Pancreas (tissue), 10 donors: ENCODE results near the gene PTPRS. TPM values are rescaled to one million over a fixed set of nuclear protein-coding genes. Genes with fewer than 3 reads are reported as not detected.
"Not testable (repeated sequence)": the region's sequence is repeated elsewhere in the genome, so short reads cannot be mapped to it uniquely, and the experiment has no call there.

Source experiments
- ATAC-seq, 4 donors: fragments of 200-7000 bp; cut with Tn5 transposase; one replicate each; pipeline versions ENCODE4 v1.8.0 to v1.9.1; 2020; ENCODE audit warnings: mild to moderate bottlenecking in 4 of 4, moderate library complexity in 4 of 4
- DNase-seq, 6 donors: peaks; one replicate each; pipeline ENCODE4 v3.0.0-alpha.2; 2020
- FAIRE-seq: peaks from 2 replicates; lab custom pipeline; 2012; peaks lifted over from hg19 to GRCh38; lab: Jason Lieb, UNC
- H3K27ac ChIP-seq, 4 donors: fragments of 200-600 bp; sonication (generic); 1 replicate in 3 of 4; 2 replicates in 1 of 4; pipeline versions ENCODE4 v1.5.0 to v1.8.0; 2020
- H3K27me3 ChIP-seq, 4 donors: fragments of 200-600 bp; one replicate each; pipeline ENCODE4 v1.8.0; 2021
- H3K36me3 ChIP-seq, 3 donors: fragments of 200-600 bp; sonication (generic) in 1 of 3; one replicate each; pipeline versions ENCODE4 v1.5.0 to v1.8.0; 2020 to 2021
- H3K4me1 ChIP-seq, 3 donors: fragments of 200-600 bp; one replicate each; pipeline ENCODE4 v1.8.0; 2021
- H3K4me3 ChIP-seq, 4 donors: fragments of 200-600 bp; sonication (generic) in 2 of 4; one replicate each; pipeline versions ENCODE4 v1.5.0 to v1.8.0; 2020 to 2021
- H3K9me3 ChIP-seq, 4 donors: fragments of 200-600 bp; one replicate each; pipeline ENCODE4 v1.8.0; 2021
- CTCF ChIP-seq, 4 donors: fragments of 200-600 bp; sonication (generic) in 3 of 4; IDR thresholded peaks; one replicate each; pipeline versions ENCODE4 v1.5.0 to v1.8.0; 2021; ENCODE audit warnings: antibody characterized with exemption in 4 of 4
- WGBS, 2 donors: extraction: QIAGEN DNeasy Blood & Tissue Kit; methylation state at CpG; one replicate each; pipeline ENCODE4 v1.1.7; 2013; 5-methylcytosine and 5-hydroxymethylcytosine counted together
- intact Hi-C, 3 donors: fragments of 100-400 bp; cut with DNase I; formaldehyde crosslinking; loops; one replicate each; pipeline versions ENCODE4 v1.11.1 to v1.14.2; 2022
- polyA plus RNA-seq, 2 donors: library from polyadenylated mRNA; stranded (reverse); fragments of 200-250 nt; gene quantifications; one replicate each; pipeline ENCODE4 v1.2.3, GENCODE V29; 2013
- total RNA-seq, 6 donors: library from RNA; stranded (reverse); fragmentation: NEBNext Ultra II Directional in 4 of 6; extraction: Animal tissue kit (Norgen Biotek cat#: 25700) in 4 of 6; gene quantifications; one replicate each; pipeline versions ENCODE4 v1.2.1 to v1.2.4, GENCODE V29; 2021 to 2023
- donor health status: healthy with polysubstance abuse.
- donor health status: DM: no; HTN: no; CAD: no; lungs with moderate emphysema.
- donor health status: DM: no; HTN: no; CAD: no.
- donor health status: control.
- donor health status: control.
- donor health status: Bipolar disorder and iron deficiency.
- donor health status: DM: yes; HTN: yes; CAD: no.
- donor health status: DM: no; HTN: no; CAD: no.
- donor health status: DM: no; HTN: no; CAD: no.
- donor health status: DM: yes; HTN: yes; CAD: no.

The PTPRS gene
- total and polyA plus RNA-seq, 8 donors: 14.8 to 91.2 (median 69.4) TPM

- H3K27me3 ChIP-seq: no peaks in the 10 kb centered on the region
- DNase-seq (no peak), ATAC-seq (no peak), FAIRE-seq (no peak)
- no peak overlapping the region for H3K4me3 ChIP-seq
- no peak for TF ChIP-seq CTCF (IDR thresholded peaks at IDR 0.05)
- intact Hi-C loops: no loop called here
- no peaks in the 10 kb centered on the region for H3K4me1 ChIP-seq
- no peaks in the 10 kb centered on the region for H3K36me3 ChIP-seq
- no peak overlapping the region for H3K27ac ChIP-seq
- H3K9me3 ChIP-seq: no peaks in the 10 kb centered on the region
- WGBS, 2 donors: 61 to 76% methylated on average over 5 of the region's 5 CpGs
These were observed 27.0 kb upstream of the PTPRS start for GRCh38 chr19:5367530-5368133.

GRCh38 chr19:5365905-5366304, 25.3 kb upstream of the PTPRS start:
- Histone ChIP-seq H3K4me1 (no peaks in the 10 kb centered on the region), H3K27ac (no peak overlapping the region), H3K27me3 (no peaks in the 10 kb centered on the region), H3K4me3 (no peak overlapping the region), H3K9me3 (no peaks in the 10 kb centered on the region), H3K36me3 (no peaks in the 10 kb centered on the region)
- DNase-seq: no peak
- no peak for FAIRE-seq
- no peak for TF ChIP-seq CTCF (IDR thresholded peaks at IDR 0.05)
- intact Hi-C loops: no loop called here
- WGBS, 2 donors: 66 to 74% methylated on average over 6 of the region's 6 CpGs
- ATAC-seq: no peak

GRCh38 chr19:5364674-5365073, 24.1 kb upstream of the PTPRS start:
- Histone ChIP-seq H3K9me3 (no peaks in the 10 kb centered on the region), H3K27ac (no peak overlapping the region), H3K4me1 (no peaks in the 10 kb centered on the region), H3K27me3 (no peaks in the 10 kb centered on the region), H3K4me3 (no peak overlapping the region), H3K36me3 (no peaks in the 10 kb centered on the region)
- no peak for DNase-seq
- intact Hi-C loops: no loop called here
- FAIRE-seq: no peak
- 25 to 29% methylated on average over 7 of the region's 7 CpGs for WGBS, 2 donors
- TF ChIP-seq CTCF (IDR thresholded peaks at IDR 0.05): no peak
- ATAC-seq: no peak

GRCh38 chr19:5361839-5362238, 21.2 kb upstream of the PTPRS start:
- H3K27me3 ChIP-seq, FAIRE-seq, H3K4me1 ChIP-seq, H3K9me3 ChIP-seq, H3K4me3 ChIP-seq, DNase-seq, intact Hi-C loops, H3K36me3 ChIP-seq, ATAC-seq, H3K27ac ChIP-seq: not testable (repeated sequence)
- WGBS, 2 donors: 74 to 84% methylated on average over 9 of the region's 9 CpGs

GRCh38 chr19:5361407-5361806, 20.8 kb upstream of the PTPRS start:
- FAIRE-seq (no peak), DNase-seq (no peak), ATAC-seq (no peak)
- H3K4me3 ChIP-seq: no peak overlapping the region
- no peaks in the 10 kb centered on the region for H3K4me1 ChIP-seq
- no peaks in the 10 kb centered on the region for H3K36me3 ChIP-seq
- no peak for TF ChIP-seq CTCF (IDR thresholded peaks at IDR 0.05)
- intact Hi-C loops: no loop called here
- WGBS, 2 donors: 79 to 89% methylated on average over 4 of the region's 4 CpGs
- H3K27ac ChIP-seq: no peak overlapping the region
- H3K27me3 ChIP-seq: no peaks in the 10 kb centered on the region
- no peaks in the 10 kb centered on the region for H3K9me3 ChIP-seq
